T-helper 9 cell (primary cell): Measurements from ENCODE around the gene EXOC4.

ENCODE experiments used
- DNase-seq: peaks from one replicate; pipeline ENCODE4 v3.0.0-alpha.2; 2020

Gene EXOC4

GRCh38 chr7:133582766-133583523, 330.1 kb downstream of the EXOC4 start:
- no peak for DNase-seq

DNA sequence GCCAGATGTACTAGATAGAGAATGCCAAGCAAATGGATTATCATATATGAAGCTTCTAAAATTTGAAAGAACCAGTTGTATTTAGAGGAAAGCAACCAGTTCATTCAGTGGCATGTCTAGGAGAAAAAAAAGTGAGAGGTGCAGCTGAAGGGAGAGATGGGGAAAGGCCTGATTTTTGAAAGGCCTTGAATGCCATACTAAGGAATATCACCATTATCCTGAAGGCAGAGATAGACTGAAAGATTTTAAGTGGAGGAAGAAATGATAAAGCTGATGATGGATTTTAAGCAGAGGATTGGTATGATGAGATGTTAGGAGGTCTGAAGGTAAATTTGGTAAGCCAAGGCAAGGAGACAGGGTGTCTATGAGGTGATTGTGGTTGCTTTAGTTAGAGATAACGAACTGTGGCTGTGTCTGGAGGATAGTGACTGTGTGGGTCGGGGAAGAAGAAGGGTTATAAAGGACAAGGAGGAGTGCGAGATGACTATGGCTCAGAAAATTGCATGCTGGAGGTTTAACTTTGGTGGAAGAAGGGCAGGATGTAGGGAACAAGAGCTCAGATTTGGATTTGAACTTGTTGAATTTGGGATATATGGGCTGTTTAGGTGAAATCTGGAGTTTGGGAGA, 330.8 kb downstream of the EXOC4 start:
- DNase-seq = no peak

DNA sequence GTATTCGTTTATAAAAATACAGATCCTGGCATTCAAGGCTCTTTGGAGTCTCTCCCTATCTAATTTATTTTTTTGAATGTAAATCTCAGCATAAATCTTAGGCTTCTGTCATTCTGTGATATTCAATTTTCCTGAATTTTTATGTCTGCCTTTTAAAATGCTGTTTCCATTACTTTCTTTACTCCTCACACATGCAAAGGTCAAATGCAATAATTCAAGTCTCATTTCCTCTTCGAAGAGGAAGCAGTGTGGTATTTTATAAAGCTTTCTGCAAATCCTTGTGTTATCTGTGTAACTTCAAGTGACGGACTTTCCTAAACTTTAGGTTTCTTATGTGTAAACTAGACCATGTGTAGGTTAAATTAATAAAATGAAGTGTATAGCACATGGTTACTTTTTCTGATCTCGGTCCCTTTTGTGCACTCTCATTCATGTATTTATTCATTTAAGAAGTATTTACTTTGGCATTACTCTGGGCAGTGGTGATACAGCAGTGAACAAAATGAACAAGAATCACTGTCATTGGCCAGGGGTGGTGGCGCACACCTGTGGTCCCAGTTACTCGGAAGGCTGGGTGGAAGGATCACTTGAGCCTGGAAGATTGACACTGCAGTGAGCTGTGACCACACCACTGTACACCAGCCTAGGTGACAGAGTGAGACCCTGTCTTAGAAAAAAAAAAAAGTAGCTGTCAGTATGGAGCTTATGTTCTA, 332.2 kb downstream of the EXOC4 start:
- DNase-seq = no peak

- no peak for DNase-seq
These were observed 333.4 kb downstream of the EXOC4 start for GRCh38 chr7:133586253-133586652.

DNA sequence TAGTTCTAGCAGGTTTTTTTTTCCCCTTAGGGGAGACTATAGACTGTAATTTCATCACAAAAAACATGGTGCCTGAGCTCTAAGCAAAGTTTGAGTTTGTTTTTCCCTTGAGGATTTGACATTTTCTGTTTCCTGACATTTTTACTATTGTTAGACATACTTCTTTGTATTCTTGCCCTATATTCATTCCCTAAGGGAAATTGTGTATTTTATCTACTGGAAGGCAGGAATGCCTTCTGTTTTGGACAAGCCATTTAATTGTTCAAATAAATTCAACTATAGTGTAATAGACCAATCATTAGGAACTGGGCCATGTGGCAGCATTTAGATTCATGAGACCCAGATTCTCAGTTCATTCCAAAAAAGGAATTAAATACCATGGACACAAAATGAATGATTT, 335.0 kb downstream of the EXOC4 start:
- no peak for DNase-seq

DNA sequence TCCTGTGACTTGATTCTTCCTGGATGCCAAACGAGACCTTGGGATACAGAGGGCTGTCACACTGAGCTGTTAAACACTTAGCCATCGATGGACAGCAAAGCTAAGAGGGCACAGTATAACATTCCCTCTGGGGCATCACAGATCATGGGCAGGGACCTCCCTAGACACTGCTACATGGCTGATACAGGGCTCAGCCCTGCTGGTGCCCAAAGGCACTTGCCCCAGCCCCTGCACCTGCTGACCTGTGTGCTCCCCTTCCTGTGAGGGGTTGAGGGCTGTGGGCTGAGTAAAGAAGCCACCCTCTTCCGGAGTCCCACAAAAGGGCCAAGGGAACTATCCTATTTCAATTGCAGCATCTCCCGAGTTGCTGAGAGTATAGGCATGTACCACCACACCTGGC, 337.9 kb downstream of the EXOC4 start:
- DNase-seq = no peak

DNA sequence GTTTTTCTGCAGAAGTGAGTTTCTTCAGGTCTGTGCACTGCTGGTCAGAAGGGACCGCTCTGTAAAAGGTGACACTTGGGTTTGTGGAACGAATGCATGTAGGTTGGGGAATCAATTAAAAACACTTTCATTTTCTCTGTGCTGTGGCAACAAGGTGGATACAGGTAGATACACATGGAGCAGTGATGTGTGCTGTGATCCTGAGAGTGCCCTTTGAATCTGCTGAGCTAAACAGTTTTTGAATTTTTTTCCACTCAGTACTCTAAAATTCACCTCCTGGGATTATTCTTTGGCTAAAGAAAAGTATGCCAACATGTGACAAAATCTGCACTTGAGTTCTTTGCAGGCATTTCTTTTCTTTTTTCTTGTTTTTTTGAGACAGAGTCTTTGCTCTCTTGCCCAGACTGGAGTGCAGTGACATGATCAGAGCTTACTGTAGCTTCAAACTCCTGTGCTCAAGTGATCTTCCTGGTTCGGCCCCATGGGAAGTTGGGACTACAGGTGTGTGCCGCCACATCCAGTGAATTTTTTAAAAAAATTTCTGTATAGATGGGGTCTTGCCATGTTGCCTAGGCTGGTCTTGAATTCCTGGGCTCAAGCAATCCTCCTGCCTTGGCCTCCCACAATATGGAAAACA, 338.9 kb downstream of the EXOC4 start:
- DNase-seq = no peak

DNA sequence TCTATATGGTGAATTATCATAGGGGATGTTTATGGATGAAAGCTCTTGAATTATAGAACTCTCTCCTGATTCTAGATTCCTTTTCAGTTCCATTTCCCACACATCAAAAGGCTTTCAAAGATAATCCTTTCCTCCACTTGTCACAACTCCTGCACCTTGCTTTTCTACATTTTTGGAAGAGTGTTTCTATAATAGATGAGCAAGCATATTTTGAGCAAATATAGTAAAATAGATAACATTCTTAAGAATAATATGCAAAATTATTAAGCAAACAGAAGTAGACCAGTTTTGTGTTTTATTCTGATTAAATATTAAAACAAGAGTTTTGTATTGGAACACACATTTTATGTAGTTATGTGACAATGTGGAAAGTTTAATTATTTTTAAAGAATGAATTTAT, 340.7 kb downstream of the EXOC4 start:
- DNase-seq = no peak

GRCh38 chr7:133601617-133602016, 348.7 kb downstream of the EXOC4 start:
- no peak for DNase-seq

DNA sequence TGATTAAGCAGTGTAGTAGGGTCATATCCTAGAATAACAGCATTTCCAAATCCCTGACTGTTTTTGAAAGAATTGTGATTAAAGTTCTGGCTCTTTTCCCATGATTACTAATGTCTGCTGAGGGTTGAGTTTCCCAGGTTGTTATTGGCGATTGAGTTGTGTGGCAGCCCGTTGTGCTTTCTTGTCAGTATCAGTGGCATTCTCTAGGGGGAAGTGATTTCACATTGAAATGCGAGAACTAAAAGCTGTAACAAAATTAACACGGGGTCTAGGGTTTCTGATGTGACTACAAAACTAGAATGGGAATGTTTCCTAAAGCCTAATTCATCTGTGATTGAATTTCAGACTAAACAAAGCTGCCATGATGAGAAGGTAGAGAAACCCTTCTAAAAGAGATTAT, 349.4 kb downstream of the EXOC4 start:
- DNase-seq = no peak

GRCh38 chr7:133606991-133607390, 354.1 kb downstream of the EXOC4 start:
- no peak for DNase-seq

GRCh38 chr7:133609806-133610205, 356.9 kb downstream of the EXOC4 start:
- DNase-seq = no peak

GRCh38 chr7:133611955-133612354, 359.1 kb downstream of the EXOC4 start:
- DNase-seq = no peak

- DNase-seq = no peak
These were observed 360.4 kb downstream of the EXOC4 start for GRCh38 chr7:133613250-133613790.

GRCh38 chr7:133614251-133614650, 361.4 kb downstream of the EXOC4 start:
- DNase-seq = no peak

DNA sequence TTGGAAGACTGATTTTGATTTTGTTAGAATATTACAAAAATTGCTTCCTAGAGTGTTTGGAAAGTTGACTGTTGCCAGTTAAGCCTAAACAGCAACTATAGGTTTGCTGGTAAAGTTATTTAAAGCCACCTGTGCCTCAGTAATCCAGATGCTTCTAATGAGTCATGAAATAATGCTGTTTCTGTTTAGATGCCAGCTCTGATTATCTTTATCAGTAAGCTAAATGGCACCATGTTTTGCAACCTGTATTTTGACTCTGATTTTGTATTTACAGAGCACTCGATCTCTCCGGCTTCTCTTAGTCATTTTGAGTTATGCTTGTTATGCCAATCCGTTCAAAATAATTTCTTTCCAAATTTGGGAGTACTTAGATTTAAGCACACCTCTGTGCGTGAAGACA, 366.1 kb downstream of the EXOC4 start:
- DNase-seq = no peak

DNA sequence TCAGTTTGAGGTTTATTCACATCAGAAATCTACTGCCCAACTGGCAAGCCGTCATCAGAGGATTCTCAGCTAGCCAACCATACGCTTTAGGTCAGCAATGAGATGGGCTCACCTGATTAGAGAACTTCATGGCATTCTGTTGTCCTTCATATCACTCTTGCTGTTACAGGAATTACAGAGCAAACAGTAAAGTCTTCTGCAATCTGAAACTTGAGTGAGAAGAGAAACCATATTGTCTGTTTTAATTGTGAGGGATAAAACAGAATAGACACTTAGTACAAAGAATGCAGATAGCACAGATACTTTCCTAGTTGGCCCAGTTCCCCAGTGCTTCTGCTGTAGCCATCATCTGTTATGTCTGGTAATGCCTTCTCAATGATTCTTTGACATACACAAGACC, 366.6 kb downstream of the EXOC4 start:
- no peak for DNase-seq

DNA sequence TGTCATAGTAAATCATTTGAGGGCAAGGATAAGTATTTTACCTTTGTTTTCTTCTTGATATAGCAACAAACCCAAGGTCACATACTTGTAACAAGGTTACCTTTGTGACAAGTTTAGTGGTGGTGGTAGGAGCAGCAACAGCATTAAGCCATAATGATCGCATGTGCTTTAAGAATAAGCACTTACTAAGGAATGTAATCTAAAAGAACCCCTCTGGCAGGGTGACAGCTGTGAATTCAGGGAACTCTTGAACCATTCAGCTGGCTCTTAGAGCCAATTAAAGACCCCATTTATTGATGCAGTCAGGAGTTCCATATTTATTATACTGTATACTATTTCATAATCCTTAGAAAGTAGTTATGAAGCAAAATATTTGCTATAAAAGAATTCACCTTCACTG, 370.8 kb downstream of the EXOC4 start:
- DNase-seq = no peak

- DNase-seq = no peak
These were observed 372.2 kb downstream of the EXOC4 start for GRCh38 chr7:133625046-133625445.

GRCh38 chr7:133629701-133630100, 376.8 kb downstream of the EXOC4 start:
- no peak for DNase-seq

GRCh38 chr7:133633055-133633454, 380.2 kb downstream of the EXOC4 start:
- DNase-seq = no peak

DNA sequence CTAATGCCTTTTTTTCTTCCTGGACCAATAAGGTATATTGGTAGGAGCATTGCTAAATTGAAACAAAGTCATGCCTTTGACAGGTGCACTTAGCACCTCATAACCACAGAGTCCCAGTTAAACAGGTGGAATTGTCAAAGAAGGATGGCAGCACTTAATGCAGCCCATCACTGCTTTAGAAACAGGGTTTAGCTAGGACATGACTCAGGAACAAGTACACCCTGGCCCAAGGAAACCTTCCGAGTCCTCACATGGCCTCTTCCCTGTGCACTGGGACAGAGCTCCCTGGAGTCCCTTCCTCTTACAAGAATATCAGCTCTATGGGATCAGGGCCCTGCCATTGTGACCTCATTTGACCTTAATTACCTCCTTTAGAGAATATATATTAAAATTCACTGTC, 382.7 kb downstream of the EXOC4 start:
- no peak for DNase-seq

GRCh38 chr7:133638857-133639256, 386.0 kb downstream of the EXOC4 start:
- no peak for DNase-seq
